ENCODE measurements around the gene GPC6. TPM values are rescaled to one million over a fixed set of nuclear protein-coding genes. Genes with fewer than 3 reads are reported as not detected.
A peak's percentile ranks its signal among the peaks of the same experiment; 100 is the strongest.

Gene GPC6
- total and polyA plus RNA-seq, 2 experiments from 2014 or later: 14.4 to 43.3 TPM

DNA sequence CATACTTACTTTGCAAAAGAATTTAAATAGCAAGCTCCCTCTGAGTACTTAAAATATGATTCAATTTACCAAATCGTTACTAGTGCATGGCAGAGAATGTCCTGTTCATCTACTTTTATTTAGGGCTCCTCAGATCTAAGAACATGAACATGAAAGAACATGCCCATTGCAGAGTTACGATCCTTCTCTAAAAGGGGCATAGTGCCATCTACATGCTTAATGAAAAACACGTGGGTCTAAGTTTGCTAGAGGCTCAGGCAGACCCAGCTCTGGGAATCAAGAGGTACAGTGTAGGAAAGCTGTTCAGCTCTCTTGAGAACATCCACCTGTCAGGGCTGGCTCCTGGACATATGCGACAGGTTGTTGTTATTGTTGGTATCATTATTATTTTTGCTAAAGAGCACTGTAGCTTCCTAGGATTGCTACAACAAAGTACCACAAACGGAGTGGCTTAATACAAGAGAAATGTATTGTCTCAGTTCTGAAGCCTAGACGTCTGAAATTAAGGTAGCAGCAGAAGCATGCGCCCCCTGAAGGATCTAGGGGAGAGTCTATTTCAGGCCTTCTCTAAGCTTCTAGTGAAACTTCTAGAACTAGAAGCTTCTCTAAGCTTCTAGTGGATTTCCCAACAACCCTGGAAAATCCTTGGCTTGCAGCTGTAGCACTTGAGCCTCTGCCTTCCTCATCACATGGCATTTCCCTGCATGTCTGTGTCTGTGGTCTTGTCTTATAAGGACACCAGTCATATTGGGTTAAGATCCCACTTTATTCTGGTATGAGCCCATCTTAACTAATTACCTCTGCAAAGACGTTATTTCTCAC lies 1119.0 kb downstream of the GPC6 start:
- H3K27me3 ChIP-seq: no peaks in the 10 kb centered on the region
- H3K27ac ChIP-seq: no peak overlapping the region
- no peaks in the 10 kb centered on the region for H3K9me3 ChIP-seq (ENCODE audit: low read depth)
- DNase-seq (ENCODE audit: low read depth in 1 of 2, low spot score in 1 of 2): peak; percentile 32 to 43
- TF ChIP-seq, protein P1, sequence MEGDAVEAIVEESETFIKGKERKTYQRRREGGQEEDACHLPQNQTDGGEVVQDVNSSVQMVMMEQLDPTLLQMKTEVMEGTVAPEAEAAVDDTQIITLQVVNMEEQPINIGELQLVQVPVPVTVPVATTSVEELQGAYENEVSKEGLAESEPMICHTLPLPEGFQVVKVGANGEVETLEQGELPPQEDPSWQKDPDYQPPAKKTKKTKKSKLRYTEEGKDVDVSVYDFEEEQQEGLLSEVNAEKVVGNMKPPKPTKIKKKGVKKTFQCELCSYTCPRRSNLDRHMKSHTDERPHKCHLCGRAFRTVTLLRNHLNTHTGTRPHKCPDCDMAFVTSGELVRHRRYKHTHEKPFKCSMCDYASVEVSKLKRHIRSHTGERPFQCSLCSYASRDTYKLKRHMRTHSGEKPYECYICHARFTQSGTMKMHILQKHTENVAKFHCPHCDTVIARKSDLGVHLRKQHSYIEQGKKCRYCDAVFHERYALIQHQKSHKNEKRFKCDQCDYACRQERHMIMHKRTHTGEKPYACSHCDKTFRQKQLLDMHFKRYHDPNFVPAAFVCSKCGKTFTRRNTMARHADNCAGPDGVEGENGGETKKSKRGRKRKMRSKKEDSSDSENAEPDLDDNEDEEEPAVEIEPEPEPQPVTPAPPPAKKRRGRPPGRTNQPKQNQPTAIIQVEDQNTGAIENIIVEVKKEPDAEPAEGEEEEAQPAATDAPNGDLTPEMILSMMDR (IDR thresholded peaks at IDR 0.05; ENCODE audit: low read depth, low read length): no peak
- H3K4me1 ChIP-seq (ENCODE audit: low read depth): peaks cover 20% of the 10 kb centered on the region
- H3K4me3 ChIP-seq: no peak overlapping the region
- no peaks in the 10 kb centered on the region for H3K36me3 ChIP-seq

DNA sequence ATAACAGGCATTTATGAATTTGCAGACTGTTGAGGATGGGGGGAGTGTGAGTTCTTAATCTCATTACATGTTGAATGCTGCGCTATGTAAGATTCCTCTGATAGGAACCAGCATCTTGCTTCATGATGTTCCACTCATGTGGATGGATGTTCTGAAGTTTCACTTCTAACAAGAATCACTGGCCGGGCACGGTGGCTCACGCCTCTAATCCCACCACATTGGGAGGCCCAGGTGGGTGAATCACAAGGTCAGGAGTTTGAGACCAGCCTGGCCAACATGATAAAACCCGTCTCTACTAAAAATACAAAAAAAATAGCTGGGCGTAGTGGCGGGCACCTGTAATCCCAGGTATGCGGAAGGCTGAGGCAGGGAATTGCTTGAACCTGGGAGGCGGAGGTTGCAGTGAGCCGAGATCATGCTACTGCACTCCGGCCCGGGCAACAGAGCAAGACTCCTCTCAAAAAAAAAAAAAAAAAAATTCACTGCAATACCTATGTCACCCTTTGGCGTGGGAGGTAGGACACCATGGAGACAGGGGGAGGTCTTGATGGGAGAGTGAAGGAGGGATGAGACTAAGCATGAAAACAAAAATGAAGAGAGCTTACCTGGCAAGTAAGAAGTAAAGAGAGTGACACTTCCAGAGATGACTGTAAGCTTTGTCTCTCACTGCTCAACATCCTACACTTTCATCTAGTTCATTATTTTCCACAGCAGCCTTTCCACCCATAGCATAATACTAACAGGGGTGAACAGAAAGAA lies 1119.8 kb downstream of the GPC6 start:
- Histone ChIP-seq H3K4me1 (ENCODE audit: low read depth) (peaks cover 20% of the 10 kb centered on the region), H3K9me3 (ENCODE audit: low read depth) (no peaks in the 10 kb centered on the region), H3K36me3 (no peaks in the 10 kb centered on the region), H3K27ac (no peak overlapping the region), H3K27me3 (no peaks in the 10 kb centered on the region), H3K4me3 (no peak overlapping the region)
- TF ChIP-seq, protein P1 (IDR thresholded peaks at IDR 0.05; ENCODE audit: low read depth, low read length): no peak
- no peak for DNase-seq (ENCODE audit: low read depth in 1 of 2, low spot score in 1 of 2)

DNA sequence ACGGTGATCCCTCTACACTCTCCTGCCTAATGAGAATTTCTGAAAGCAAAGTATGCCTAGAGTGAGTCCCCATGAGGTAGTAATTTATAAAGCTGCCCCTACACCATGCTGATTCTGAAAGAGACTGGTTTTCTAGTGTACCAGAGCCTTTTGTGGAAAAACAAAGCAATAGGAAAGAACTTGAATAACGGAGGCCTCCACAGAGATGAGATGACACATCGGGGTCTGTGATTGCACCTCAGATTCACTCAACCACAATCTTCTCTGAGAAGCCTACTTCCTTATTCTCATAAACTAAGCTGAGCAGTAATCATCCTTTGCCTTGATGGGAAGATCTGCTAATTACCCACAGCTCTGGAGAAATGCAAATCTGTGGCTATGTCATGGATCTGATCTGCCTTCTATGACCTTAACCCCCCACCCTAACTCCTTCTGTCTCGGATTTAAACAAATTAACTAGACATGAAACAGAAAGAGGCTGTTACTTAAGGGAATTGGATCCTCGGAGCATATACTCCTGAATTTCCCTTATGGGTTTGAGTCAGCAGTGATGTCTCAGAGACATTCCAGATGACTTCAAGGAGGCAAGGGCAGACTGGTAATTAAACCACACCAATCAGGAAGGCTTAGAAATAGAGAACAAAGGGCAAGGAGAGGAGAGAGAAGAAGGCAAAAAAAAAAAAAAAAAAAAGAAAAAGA lies 1124.8 kb downstream of the GPC6 start:
- Histone ChIP-seq H3K4me3 (no peak overlapping the region), H3K4me1 (ENCODE audit: low read depth) (no peaks in the 10 kb centered on the region), H3K27ac (no peak overlapping the region), H3K9me3 (ENCODE audit: low read depth) (no peaks in the 10 kb centered on the region), H3K36me3 (no peaks in the 10 kb centered on the region), H3K27me3 (no peaks in the 10 kb centered on the region)
- TF ChIP-seq, protein P1 (IDR thresholded peaks at IDR 0.05; ENCODE audit: low read depth, low read length): no peak
- DNase-seq (ENCODE audit: low read depth in 1 of 2, low spot score in 1 of 2): peak in 1 of 2 donors; percentile 63

DNA sequence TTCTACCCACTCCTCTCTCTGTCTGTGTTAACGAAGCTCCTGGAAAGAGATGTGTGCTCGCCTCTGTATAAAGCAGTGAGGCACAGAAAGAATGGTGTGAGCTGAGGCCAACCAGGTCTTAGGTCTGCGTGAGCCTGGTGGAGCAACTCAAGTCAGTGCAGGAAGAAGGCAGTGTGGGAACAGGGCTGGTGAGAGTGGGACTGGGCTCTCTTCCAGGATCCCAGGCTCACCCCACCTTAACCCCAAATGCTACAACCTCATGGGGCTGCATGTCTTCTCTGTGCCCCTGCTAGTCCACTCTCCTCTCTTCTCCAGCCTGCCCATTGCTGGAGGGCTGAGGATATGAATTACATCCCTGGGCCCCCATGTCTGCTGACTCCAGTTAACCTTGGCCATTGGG lies 1125.5 kb downstream of the GPC6 start:
- Histone ChIP-seq H3K36me3 (no peaks in the 10 kb centered on the region), H3K27ac (no peak overlapping the region)

DNA sequence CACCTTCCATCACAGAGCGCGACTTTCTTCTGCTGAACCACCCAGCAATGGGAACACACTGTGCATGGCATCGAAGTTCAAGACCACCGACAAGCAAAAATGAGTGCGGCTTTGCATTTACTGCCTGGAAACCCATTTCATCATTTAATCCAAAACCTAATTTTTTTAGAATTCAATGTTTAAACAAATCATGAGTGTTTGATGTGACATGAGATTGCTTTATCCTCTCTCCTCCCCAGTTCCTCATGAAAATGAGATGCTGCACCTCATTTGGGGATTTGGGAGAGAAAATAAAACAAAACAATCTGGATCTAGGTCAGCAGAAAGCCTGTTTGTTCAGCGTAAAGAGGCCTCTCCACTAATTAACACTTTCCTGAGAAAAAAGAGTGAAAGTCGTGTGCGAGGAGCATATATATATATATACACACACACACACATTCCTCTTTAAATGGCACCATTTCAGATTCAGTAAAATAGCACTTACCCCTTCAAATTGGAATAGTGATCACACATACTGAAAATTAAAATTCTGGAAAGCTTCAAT lies 1126.6 kb downstream of the GPC6 start:
- Histone ChIP-seq H3K27ac (no peak overlapping the region), H3K4me1 (ENCODE audit: low read depth) (no peaks in the 10 kb centered on the region), H3K4me3 (no peak overlapping the region), H3K27me3 (no peaks in the 10 kb centered on the region), H3K36me3 (no peaks in the 10 kb centered on the region), H3K9me3 (ENCODE audit: low read depth) (no peaks in the 10 kb centered on the region)
- TF ChIP-seq, protein P1 (IDR thresholded peaks at IDR 0.05; ENCODE audit: low read depth, low read length): no peak
- DNase-seq (ENCODE audit: low read depth in 1 of 2, low spot score in 1 of 2): no peak

More for the DNA sequence above, 1125.5 kb downstream of the GPC6 start:
- Histone ChIP-seq H3K27me3 (no peaks in the 10 kb centered on the region), H3K9me3 (ENCODE audit: low read depth) (no peaks in the 10 kb centered on the region), H3K4me1 (ENCODE audit: low read depth) (no peaks in the 10 kb centered on the region), H3K4me3 (no peak overlapping the region)
- DNase-seq (ENCODE audit: low read depth in 1 of 2, low spot score in 1 of 2): peak in 1 of 2 donors; percentile 49
- TF ChIP-seq, protein P1 (IDR thresholded peaks at IDR 0.05; ENCODE audit: low read depth, low read length): no peak
